HUES48 (cell line): ENCODE data around the gene TACC2.

ENCODE experiments used
- H3K27ac ChIP-seq: one replicate; pipeline ENCODE4 v1.7.0; 2013; ENCODE audit warnings: low read depth, low read length, inconsistent platforms
- H3K27me3 ChIP-seq: 2 replicates; pipeline ENCODE4 v1.6.1; 2013; ENCODE audit warnings: mild to moderate bottlenecking, low read length; ENCODE audit not compliant: control insufficient read depth, insufficient read depth
- H3K36me3 ChIP-seq: 2 replicates; pipeline ENCODE4 v1.6.1; 2013; ENCODE audit warnings: low read length; ENCODE audit not compliant: control insufficient read depth, insufficient read depth
- H3K4me1 ChIP-seq: 2 replicates; pipeline ENCODE4 v1.6.1; 2013; ENCODE audit warnings: mild to moderate bottlenecking, low read length; ENCODE audit not compliant: control insufficient read depth, insufficient read depth
- H3K4me3 ChIP-seq: 2 replicates; pipeline ENCODE4 v1.5.1; 2013; ENCODE audit warnings: mild to moderate bottlenecking, low read depth, low read length
- H3K9ac ChIP-seq: 2 replicates; pipeline ENCODE4 v1.6.1; 2013; ENCODE audit warnings: mild to moderate bottlenecking, low read depth, low read length, moderate library complexity
- H3K9me3 ChIP-seq: 2 replicates; pipeline ENCODE4 v1.6.1; 2013; ENCODE audit warnings: low read length; ENCODE audit not compliant: control insufficient read depth, insufficient read depth

TACC2 gene

GRCh38 chr10:122248356-122249302 is 259.7 kb downstream of the TACC2 start:
- Histone ChIP-seq H3K9ac (no peak overlapping the region), H3K4me1 (no peaks in the 10 kb centered on the region), H3K4me3 (no peak overlapping the region), H3K27ac (no peak overlapping the region), H3K9me3 (no peaks in the 10 kb centered on the region), H3K36me3 (peaks cover 59% of the 10 kb centered on the region), H3K27me3 (no peaks in the 10 kb centered on the region)

- H3K4me1 ChIP-seq, result no peaks in the 10 kb centered on the region
- H3K36me3 ChIP-seq, result peaks cover 60% of the 10 kb centered on the region
- H3K9me3 ChIP-seq, result no peaks in the 10 kb centered on the region
- no peak overlapping the region for H3K27ac ChIP-seq
- no peak overlapping the region for H3K4me3 ChIP-seq
- no peak overlapping the region for H3K9ac ChIP-seq
- no peaks in the 10 kb centered on the region for H3K27me3 ChIP-seq
Observed at GRCh38 chr10:122249303-122249850, 260.4 kb downstream of the TACC2 start.

- Histone ChIP-seq H3K27ac (no peak overlapping the region), H3K9ac (no peak overlapping the region), H3K4me1 (no peaks in the 10 kb centered on the region), H3K4me3 (no peak overlapping the region), H3K27me3 (no peaks in the 10 kb centered on the region), H3K36me3 (peaks cover 59% of the 10 kb centered on the region), H3K9me3 (no peaks in the 10 kb centered on the region)
Observed at GRCh38 chr10:122249991-122250750, 261.2 kb downstream of the TACC2 start.

DNA sequence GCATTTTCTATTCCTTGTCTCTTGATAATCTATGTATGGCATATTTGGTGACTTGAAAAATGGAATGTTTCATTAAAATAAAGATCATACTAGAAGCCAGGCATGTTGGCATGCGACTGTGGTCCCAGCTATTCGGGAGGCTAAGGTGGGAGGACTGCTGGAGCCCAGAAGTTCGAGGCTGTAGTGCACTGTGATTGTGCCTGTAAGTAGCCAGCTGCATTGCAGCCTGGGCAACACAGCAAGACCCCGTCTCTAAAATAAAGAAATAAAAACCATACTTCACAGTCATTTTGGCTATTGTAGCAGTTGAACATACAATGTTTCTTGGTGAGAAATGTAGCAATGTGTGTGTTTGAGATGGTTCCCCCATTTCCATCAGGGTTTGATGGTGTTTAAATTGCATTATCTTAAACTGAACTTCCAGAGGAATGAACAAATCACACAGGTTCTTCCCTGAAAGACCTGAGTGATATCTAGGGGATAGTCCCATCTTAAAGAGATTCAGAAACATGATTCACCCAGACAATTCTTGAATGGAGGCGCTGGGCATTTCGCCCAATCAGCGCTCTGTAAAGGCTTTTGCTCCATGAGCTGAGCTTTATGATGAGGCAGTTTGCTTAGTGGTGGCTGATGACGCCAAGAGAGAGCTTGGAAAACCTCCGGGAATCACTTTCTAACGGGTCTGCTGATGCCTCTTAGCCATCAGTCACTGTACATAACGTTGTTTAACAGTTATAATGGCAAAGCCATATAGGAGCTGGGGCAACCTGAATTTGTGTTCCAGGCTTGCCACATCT is 262.7 kb downstream of the TACC2 start:
- H3K9me3 ChIP-seq, result no peaks in the 10 kb centered on the region
- no peaks in the 10 kb centered on the region for H3K27me3 ChIP-seq
- H3K36me3 ChIP-seq, result peaks cover 57% of the 10 kb centered on the region

DNA sequence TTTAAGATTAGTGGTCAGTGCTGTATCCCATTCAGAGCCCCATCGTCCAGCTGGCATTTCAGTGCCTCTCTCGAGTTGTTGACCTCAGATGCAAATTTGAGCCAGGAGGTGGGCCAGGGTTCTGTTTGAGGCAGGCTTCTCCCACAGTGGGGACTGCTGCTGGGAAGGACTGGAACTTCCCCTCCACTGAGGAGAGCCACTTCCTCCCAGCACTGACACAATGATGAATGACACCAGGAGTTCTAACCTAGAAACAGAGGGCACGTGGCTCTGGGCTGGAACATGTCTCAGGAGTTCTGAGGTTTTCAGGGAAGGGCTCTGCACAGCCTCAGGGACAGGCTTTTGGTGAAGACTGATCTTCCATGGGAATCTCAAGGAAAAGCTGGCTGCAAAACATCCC is 263.8 kb downstream of the TACC2 start:
- Histone ChIP-seq H3K27me3 (no peaks in the 10 kb centered on the region), H3K4me3 (no peak overlapping the region), H3K4me1 (no peaks in the 10 kb centered on the region), H3K9ac (no peak overlapping the region), H3K9me3 (no peaks in the 10 kb centered on the region), H3K36me3 (peaks cover 57% of the 10 kb centered on the region), H3K27ac (no peak overlapping the region)

More for the DNA sequence above, 262.7 kb downstream of the TACC2 start:
- H3K4me3 ChIP-seq, result no peak overlapping the region
- no peak overlapping the region for H3K27ac ChIP-seq
- H3K9ac ChIP-seq, result no peak overlapping the region
- H3K4me1 ChIP-seq, result no peaks in the 10 kb centered on the region

- peaks cover 57% of the 10 kb centered on the region for H3K36me3 ChIP-seq
Observed at GRCh38 chr10:122253605-122254004, 264.6 kb downstream of the TACC2 start.

GRCh38 chr10:122254831-122255230 is 265.9 kb downstream of the TACC2 start:
- H3K27ac ChIP-seq, result no peak overlapping the region
- peaks cover 47% of the 10 kb centered on the region for H3K36me3 ChIP-seq
- no peak overlapping the region for H3K9ac ChIP-seq
- no peaks in the 10 kb centered on the region for H3K27me3 ChIP-seq
- H3K4me3 ChIP-seq, result no peak overlapping the region
- peaks cover 5% of the 10 kb centered on the region for H3K4me1 ChIP-seq
- H3K9me3 ChIP-seq, result no peaks in the 10 kb centered on the region

More at GRCh38 chr10:122253605-122254004, 264.6 kb downstream of the TACC2 start:
- Histone ChIP-seq H3K27me3 (no peaks in the 10 kb centered on the region), H3K4me3 (no peak overlapping the region), H3K9ac (no peak overlapping the region), H3K9me3 (no peaks in the 10 kb centered on the region), H3K4me1 (peaks cover 5% of the 10 kb centered on the region), H3K27ac (no peak overlapping the region)

DNA sequence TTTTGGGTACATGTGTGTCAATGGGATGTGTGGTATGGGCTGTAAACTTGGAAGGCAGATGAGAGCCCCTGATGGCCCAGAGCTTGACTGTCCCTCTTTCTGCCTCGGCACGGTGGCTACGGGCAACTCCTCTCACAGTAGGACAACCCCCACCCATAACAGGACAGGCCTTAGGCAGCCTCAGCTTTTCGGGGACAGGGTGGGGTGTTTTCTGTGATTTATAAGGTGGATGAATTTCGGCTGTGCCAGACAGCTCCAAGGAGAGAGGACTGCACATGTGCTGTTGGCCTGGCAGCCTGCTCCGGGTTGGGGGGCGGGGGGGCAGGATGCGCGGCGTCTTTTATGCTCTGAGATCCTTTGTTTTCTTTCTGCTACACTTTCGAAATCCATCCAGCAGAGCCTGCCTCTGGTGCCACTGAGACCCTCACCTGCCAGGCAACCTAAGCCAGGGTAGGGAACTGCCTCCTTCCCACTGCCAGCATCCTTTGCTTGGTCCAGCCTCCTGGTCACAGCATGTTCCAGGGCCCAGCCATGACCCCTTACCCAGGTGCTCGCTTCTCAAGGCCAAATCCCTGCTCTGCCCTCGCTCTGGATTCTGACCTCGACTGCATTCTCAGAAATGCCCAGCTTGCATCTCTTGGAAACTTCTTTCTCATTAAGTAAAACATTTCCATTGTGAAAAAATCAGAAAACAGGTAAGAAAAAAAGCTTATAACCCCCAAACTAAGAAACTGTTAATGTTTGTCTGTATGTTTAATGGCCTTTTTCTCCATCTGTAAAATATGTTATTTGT is 266.7 kb downstream of the TACC2 start:
- Histone ChIP-seq H3K36me3 (peaks cover 44% of the 10 kb centered on the region), H3K4me1 (peaks cover 5% of the 10 kb centered on the region), H3K27me3 (no peaks in the 10 kb centered on the region), H3K9ac (no peak overlapping the region), H3K27ac (no peak overlapping the region), H3K4me3 (no peak overlapping the region), H3K9me3 (no peaks in the 10 kb centered on the region)

- no peak overlapping the region for H3K4me3 ChIP-seq
- no peaks in the 10 kb centered on the region for H3K27me3 ChIP-seq
- H3K4me1 ChIP-seq, result peaks cover 5% of the 10 kb centered on the region
- no peak overlapping the region for H3K9ac ChIP-seq
- peaks cover 33% of the 10 kb centered on the region for H3K36me3 ChIP-seq
- H3K27ac ChIP-seq, result no peak overlapping the region
- peaks cover 3% of the 10 kb centered on the region; the same call in 1 of the 2 replicates for H3K9me3 ChIP-seq
Observed at GRCh38 chr10:122257041-122257440, 268.1 kb downstream of the TACC2 start.
